B cell (primary cell): ENCODE results near the gene PIK3CD. TPM values are rescaled to one million over a fixed set of nuclear protein-coding genes. Genes with fewer than 3 reads are reported as not detected.
A peak's percentile ranks its signal among the peaks of the same experiment; 100 is the strongest.

Experiments used
- ATAC-seq: fragments of 200-7000 bp; cut with Tn5 transposase; one replicate; pipeline ENCODE4 v1.10.0; 2021; ENCODE audit warnings: low read depth, mild to moderate bottlenecking, moderate number of reproducible peaks, moderate library complexity
- CTCF ChIA-PET: fragments of 350-600 bp; sonication (Branson Sonifier 250); formaldehyde crosslinking; loops from one replicate; lab custom pipeline; 2021; ENCODE audit warnings: antibody characterized with exemption, inconsistent platforms; lab: Charles Lee
- POLR2A ChIA-PET: fragments of 350-600 bp; sonication (Branson Sonifier 250); formaldehyde crosslinking; loops from one replicate; lab custom pipeline; 2021; ENCODE audit warnings: antibody characterized with exemption; lab: Charles Lee
- DNase-seq: peaks from one replicate; pipeline ENCODE4 v3.0.0; 2013
- H2AFZ ChIP-seq: 2 replicates; pipeline ENCODE4 v1.6.1; 2012; ENCODE audit warnings: mild to moderate bottlenecking, low read depth, low read length; ENCODE audit not compliant: insufficient read depth, poor library complexity, severe bottlenecking
- H3K27ac ChIP-seq, 2 donors: 1 replicate in 1 of 2; 2 replicates in 1 of 2; pipeline ENCODE4 v1.5.1; 2012 to 2013; ENCODE audit warnings: low read length in 2 of 2, mild to moderate bottlenecking in 2 of 2, moderate library complexity in 1 of 2
- H3K27me3 ChIP-seq, 4 experiments: fragments of 200-600 bp in 1 of 4; sonication (generic) in 1 of 4; replicated peaks in 1 of 4; 1 replicate in 2 of 4; 2 replicates in 2 of 4; pipeline versions ENCODE4 v1.6.1 to v1.7.0; 2013 to 2016; ENCODE audit warnings: low read length in 3 of 4, mild to moderate bottlenecking in 2 of 4, mixed read lengths in 1 of 4, moderate library complexity in 1 of 4; ENCODE audit not compliant: insufficient read depth in 4 of 4, control insufficient read depth in 3 of 4; ENCODE audit errors: control extremely low read depth in 1 of 4
- H3K36me3 ChIP-seq, 2 experiments: replicated peaks in 1 of 2; 1 replicate in 1 of 2; 2 replicates in 1 of 2; pipeline versions ENCODE4 v1.6.1 to v1.7.1; 2013; ENCODE audit warnings: low read length in 1 of 2; ENCODE audit not compliant: insufficient read depth in 2 of 2, control insufficient read depth in 1 of 2; ENCODE audit errors: control extremely low read depth in 1 of 2, extremely low read depth in 1 of 2
- H3K4me1 ChIP-seq, 2 donors: fragments of 200-600 bp in 1 of 2; sonication (generic) in 1 of 2; 1 replicate in 1 of 2; 2 replicates in 1 of 2; pipeline versions ENCODE4 v1.5.1 to v1.6.1; 2013 to 2017; ENCODE audit warnings: low read length in 2 of 2; ENCODE audit not compliant: control insufficient read depth in 2 of 2, insufficient read depth in 2 of 2
- H3K4me2 ChIP-seq: replicated peaks from 2 replicates; pipeline ENCODE3; 2012; ENCODE audit warnings: mild to moderate bottlenecking, low read depth, low read length; ENCODE audit not compliant: poor library complexity, severe bottlenecking
- H3K4me3 ChIP-seq, 5 experiments: fragments of 200-600 bp in 1 of 5; sonication (generic) in 1 of 5; 1 replicate in 3 of 5; 2 replicates in 2 of 5; pipeline versions ENCODE4 v1.5.1 to v1.7.0; 2011 to 2016; ENCODE audit warnings: low read length in 4 of 5, mild to moderate bottlenecking in 4 of 5, low read depth in 2 of 5, control low read depth in 1 of 5, moderate library complexity in 1 of 5; ENCODE audit not compliant: insufficient read depth in 1 of 5; ENCODE audit errors: control extremely low read depth in 1 of 5, extremely low read depth in 1 of 5
- H3K79me2 ChIP-seq: fragments of 200-600 bp; sonication (generic); one replicate; pipeline ENCODE4 v1.6.0; 2016; ENCODE audit warnings: low read length; ENCODE audit not compliant: control insufficient read depth, insufficient read depth
- H3K9ac ChIP-seq: fragments of 200-600 bp; sonication (generic); 2 replicates; pipeline ENCODE4 v1.6.1; 2017; ENCODE audit warnings: mild to moderate bottlenecking, low read length, moderate library complexity
- H3K9me3 ChIP-seq, 3 donors: one replicate each; pipeline versions ENCODE4 v1.6.1 to v1.7.1; 2013; ENCODE audit warnings: low read length in 2 of 3; ENCODE audit not compliant: control insufficient read depth in 2 of 3, insufficient read depth in 1 of 3; ENCODE audit errors: control extremely low read depth in 1 of 3
- H4K20me1 ChIP-seq: 2 replicates; pipeline ENCODE4 v1.6.0; 2012; ENCODE audit warnings: mild to moderate bottlenecking, low read length; ENCODE audit not compliant: insufficient read depth, control insufficient read depth, poor library complexity, severe bottlenecking
- H3K27ac Mint-ChIP-seq: one replicate; pipeline ENCODE4 v1.8.0; 2021; ENCODE audit warnings: mixed read lengths
- H3K27me3 Mint-ChIP-seq: one replicate; pipeline ENCODE4 v1.8.0; 2021; ENCODE audit warnings: mixed read lengths
- H3K4me1 Mint-ChIP-seq: one replicate; pipeline ENCODE4 v1.8.0; 2021; ENCODE audit warnings: mixed read lengths
- H3K4me3 Mint-ChIP-seq: one replicate; pipeline ENCODE4 v1.8.0; 2021; ENCODE audit warnings: mixed read lengths
- H3K9me3 Mint-ChIP-seq: one replicate; pipeline ENCODE4 v1.8.0; 2022; ENCODE audit warnings: mixed read lengths; ENCODE audit not compliant: insufficient read depth
- EZH2 ChIP-seq: IDR thresholded peaks from 2 replicates; pipeline ENCODE4 v1.6.1; 2012; ENCODE audit warnings: borderline replicate concordance, low read depth, mild to moderate bottlenecking, moderate library complexity, low read length; ENCODE audit not compliant: insufficient read depth, poor library complexity, severe bottlenecking
- whole genome bisulfite sequencing: methylation state at CpG from one replicate; pipeline ENCODE4 v1.1.5; 2013; ENCODE audit warnings: missing lambda C conversion rate; ENCODE audit not compliant: insufficient coverage; 5-methylcytosine and 5-hydroxymethylcytosine counted together
- intact Hi-C: fragments of 100-400 bp; cut with micrococcal nuclease; formaldehyde crosslinking; loops from one replicate; pipeline ENCODE4 v1.10.0; 2022
- polyA plus RNA-seq: library from polyadenylated mRNA; depleted of rRNA; stranded (reverse); fragments of >200 nt; gene quantifications from 2 replicates; pipeline ENCODE4 v1.2.3, GENCODE V29; 2012
- total RNA-seq, 2 donors: library from RNA; stranded (reverse); fragments of 120-200 nt in 1 of 2; gene quantifications; 1 replicate in 1 of 2; 2 replicates in 1 of 2; pipeline versions ENCODE4 v1.2.3 to v1.2.4, GENCODE V29; 2013 to 2022
- TF ChIP-seq, protein P1 (sequence below): fragments of 200-600 bp; IDR thresholded peaks from one replicate; pipeline ENCODE4 v1.8.0; 2022; ENCODE audit warnings: antibody characterized with exemption, mild to moderate bottlenecking

Gene PIK3CD
- total and polyA plus RNA-seq, 2 donors (not counting 1 experiment from before 2014, with no cell fraction given), result 144 to 222 TPM

- H3K4me1 Mint-ChIP-seq, result peaks cover 17% of the 10 kb centered on the region
- no peak overlapping the region for H3K4me3 Mint-ChIP-seq
- 95% methylated on average over 10 of the region's 14 CpGs for WGBS
- Histone ChIP-seq H3K9ac (no peak overlapping the region), H4K20me1 (peaks cover 53% of the 10 kb centered on the region), H3K4me3 (no peak overlapping the region), H3K27ac (peak overlapping the region in 1 of 2 donors; percentile 39), H3K27me3 (no peaks in the 10 kb centered on the region), H3K9me3 (peaks cover 0 to 15% (median 0%) of the 10 kb centered on the region in 3 donors), H3K36me3 (peaks cover 3 to 86% of the 10 kb centered on the region in 2 experiments), H3K4me2 (no peak overlapping the region), H3K4me1 (peaks cover 15 to 34% of the 10 kb centered on the region in 2 donors), H3K79me2 (peaks cover 40% of the 10 kb centered on the region), H2AFZ (no peak overlapping the region)
- peak overlapping the region; percentile 72 for H3K27ac Mint-ChIP-seq
- TF ChIP-seq EZH2, result no peak
- intact Hi-C loops, result loop anchor here (10.0 kb wide), 1 partner anchor 142 kb away; no protein-coding TSS in a partner anchor
- ChIA-PET CTCF (interaction anchor here (1.3 to 9.8 kb wide), 5 partner anchors 95 to 144 kb away, joined by 4 to 147 read pairs (median 5); no protein-coding TSS in a partner anchor), POLR2A (no interaction called here)
- no peak for DNase-seq
- H3K27me3 Mint-ChIP-seq, result no peaks in the 10 kb centered on the region
- H3K9me3 Mint-ChIP-seq, result no peaks in the 10 kb centered on the region
- ATAC-seq, result no peak
Observed at GRCh38 chr1:9723068-9723805, 71.7 kb downstream of the PIK3CD start.

DNA sequence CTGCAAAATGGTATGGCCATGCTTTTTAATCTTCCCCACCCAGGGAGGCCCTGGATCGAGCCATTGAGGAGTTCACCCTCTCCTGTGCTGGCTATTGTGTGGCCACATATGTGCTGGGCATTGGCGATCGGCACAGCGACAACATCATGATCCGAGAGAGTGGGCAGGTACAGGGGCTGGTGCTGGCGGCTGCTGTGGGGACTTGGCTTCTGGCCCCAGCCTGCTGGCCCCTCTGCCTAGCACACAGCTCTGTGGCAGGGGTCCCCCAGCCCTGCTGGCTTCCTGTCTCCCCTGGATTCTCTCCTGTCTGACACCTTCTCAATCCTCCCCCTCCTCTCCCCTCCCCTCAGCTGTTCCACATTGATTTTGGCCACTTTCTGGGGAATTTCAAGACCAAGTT, 72.4 kb downstream of the PIK3CD start:
- H3K4me2 ChIP-seq, result no peak overlapping the region
- H3K4me3 ChIP-seq, result no peak overlapping the region
- 100% methylated on average over 5 of the region's 6 CpGs for WGBS
- H3K4me1 Mint-ChIP-seq, result peaks cover 17% of the 10 kb centered on the region
- H3K9ac ChIP-seq, result no peak overlapping the region
- POLR2A ChIA-PET, result no interaction called here
- no peak overlapping the region for H3K4me3 Mint-ChIP-seq
- H3K36me3 ChIP-seq, result peaks cover 3 to 86% of the 10 kb centered on the region in 2 experiments
- intact Hi-C loops, result loop anchor here (10.0 kb wide), 1 partner anchor 141 kb away; no protein-coding TSS in a partner anchor
- peaks cover 48% of the 10 kb centered on the region for H4K20me1 ChIP-seq
- TF ChIP-seq, protein P1, sequence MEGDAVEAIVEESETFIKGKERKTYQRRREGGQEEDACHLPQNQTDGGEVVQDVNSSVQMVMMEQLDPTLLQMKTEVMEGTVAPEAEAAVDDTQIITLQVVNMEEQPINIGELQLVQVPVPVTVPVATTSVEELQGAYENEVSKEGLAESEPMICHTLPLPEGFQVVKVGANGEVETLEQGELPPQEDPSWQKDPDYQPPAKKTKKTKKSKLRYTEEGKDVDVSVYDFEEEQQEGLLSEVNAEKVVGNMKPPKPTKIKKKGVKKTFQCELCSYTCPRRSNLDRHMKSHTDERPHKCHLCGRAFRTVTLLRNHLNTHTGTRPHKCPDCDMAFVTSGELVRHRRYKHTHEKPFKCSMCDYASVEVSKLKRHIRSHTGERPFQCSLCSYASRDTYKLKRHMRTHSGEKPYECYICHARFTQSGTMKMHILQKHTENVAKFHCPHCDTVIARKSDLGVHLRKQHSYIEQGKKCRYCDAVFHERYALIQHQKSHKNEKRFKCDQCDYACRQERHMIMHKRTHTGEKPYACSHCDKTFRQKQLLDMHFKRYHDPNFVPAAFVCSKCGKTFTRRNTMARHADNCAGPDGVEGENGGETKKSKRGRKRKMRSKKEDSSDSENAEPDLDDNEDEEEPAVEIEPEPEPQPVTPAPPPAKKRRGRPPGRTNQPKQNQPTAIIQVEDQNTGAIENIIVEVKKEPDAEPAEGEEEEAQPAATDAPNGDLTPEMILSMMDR, result no peak
- TF ChIP-seq EZH2, result no peak
- no peaks in the 10 kb centered on the region for H3K27me3 ChIP-seq
- no peak overlapping the region for H2AFZ ChIP-seq
- H3K27ac Mint-ChIP-seq, result peak overlapping the region; percentile 72
- peaks cover 33% of the 10 kb centered on the region for H3K79me2 ChIP-seq
- peak overlapping the region in 1 of 2 donors; percentile 57 for H3K27ac ChIP-seq
- ATAC-seq, result no peak
- H3K4me1 ChIP-seq, result peaks cover 8 to 27% of the 10 kb centered on the region in 2 donors
- peaks cover 0 to 15% (median 0%) of the 10 kb centered on the region in 3 donors for H3K9me3 ChIP-seq
- no peaks in the 10 kb centered on the region for H3K9me3 Mint-ChIP-seq
- CTCF ChIA-PET, result interaction anchor here (1.3 to 9.8 kb wide), 7 partner anchors 9 to 143 kb away, joined by 4 to 147 read pairs (median 6); no protein-coding TSS in a partner anchor
- no peaks in the 10 kb centered on the region for H3K27me3 Mint-ChIP-seq
- no peak for DNase-seq
